ENCODE data around the gene GABRB2.

The GABRB2 gene

GRCh38 chr5:161498531-161498930 lies 48.0 kb downstream of the GABRB2 start:
- ChIA-PET CTCF (interaction anchor here (1.4 to 1.5 kb wide), 2 partner anchors 9 to 18 kb away, joined by 3 to 5 read pairs; no protein-coding TSS in a partner anchor), POLR2A (no interaction called here)
- TF ChIP-seq, protein P1, sequence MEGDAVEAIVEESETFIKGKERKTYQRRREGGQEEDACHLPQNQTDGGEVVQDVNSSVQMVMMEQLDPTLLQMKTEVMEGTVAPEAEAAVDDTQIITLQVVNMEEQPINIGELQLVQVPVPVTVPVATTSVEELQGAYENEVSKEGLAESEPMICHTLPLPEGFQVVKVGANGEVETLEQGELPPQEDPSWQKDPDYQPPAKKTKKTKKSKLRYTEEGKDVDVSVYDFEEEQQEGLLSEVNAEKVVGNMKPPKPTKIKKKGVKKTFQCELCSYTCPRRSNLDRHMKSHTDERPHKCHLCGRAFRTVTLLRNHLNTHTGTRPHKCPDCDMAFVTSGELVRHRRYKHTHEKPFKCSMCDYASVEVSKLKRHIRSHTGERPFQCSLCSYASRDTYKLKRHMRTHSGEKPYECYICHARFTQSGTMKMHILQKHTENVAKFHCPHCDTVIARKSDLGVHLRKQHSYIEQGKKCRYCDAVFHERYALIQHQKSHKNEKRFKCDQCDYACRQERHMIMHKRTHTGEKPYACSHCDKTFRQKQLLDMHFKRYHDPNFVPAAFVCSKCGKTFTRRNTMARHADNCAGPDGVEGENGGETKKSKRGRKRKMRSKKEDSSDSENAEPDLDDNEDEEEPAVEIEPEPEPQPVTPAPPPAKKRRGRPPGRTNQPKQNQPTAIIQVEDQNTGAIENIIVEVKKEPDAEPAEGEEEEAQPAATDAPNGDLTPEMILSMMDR (IDR thresholded peaks at IDR 0.05; ENCODE audit: control extremely low read depth, extremely low read depth, low read depth, missing control alignments) = no peak
- DNase-seq (ENCODE audit: extremely low spot score) = no peak

DNA sequence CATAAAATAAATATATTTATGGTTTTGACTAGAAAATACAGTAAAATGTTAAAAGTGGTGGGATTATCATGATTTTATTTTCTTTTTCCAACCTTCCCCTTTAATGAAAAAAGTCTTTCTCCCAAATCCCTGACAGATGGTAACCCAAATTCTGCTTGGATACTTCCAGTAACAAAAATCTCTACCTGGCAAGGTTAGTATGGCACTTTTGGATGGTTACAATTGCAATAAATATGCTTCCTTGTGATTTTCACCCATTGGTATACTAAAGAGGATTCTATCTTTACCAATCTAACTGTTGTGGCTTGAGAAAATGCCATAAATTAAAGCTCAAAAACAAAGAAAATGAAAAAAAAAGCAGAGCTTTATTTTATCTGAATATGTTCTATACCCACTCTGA lies 62.8 kb downstream of the GABRB2 start:
- ChIA-PET CTCF (no interaction called here), POLR2A (no interaction called here)
- TF ChIP-seq, protein P1 (IDR thresholded peaks at IDR 0.05; ENCODE audit: control extremely low read depth, extremely low read depth, low read depth, missing control alignments) = no peak
- DNase-seq (ENCODE audit: extremely low spot score) = no peak

- ChIA-PET CTCF (interaction anchor here (1.2 kb wide), 1 partner anchor 14 kb away, joined by 3 read pairs; no protein-coding TSS in a partner anchor), POLR2A (no interaction called here)
- TF ChIP-seq, protein P1 (IDR thresholded peaks at IDR 0.05; ENCODE audit: control extremely low read depth, extremely low read depth, low read depth, missing control alignments) = no peak
- DNase-seq (ENCODE audit: extremely low spot score) = peak; percentile 2
These were observed 64.6 kb downstream of the GABRB2 start for GRCh38 chr5:161481922-161482321.

GRCh38 chr5:161471211-161471950 lies 75.1 kb downstream of the GABRB2 start:
- ChIA-PET CTCF (interaction anchor here (1.7 kb wide), 1 partner anchor 16 kb away, joined by 3 read pairs; no protein-coding TSS in a partner anchor), POLR2A (no interaction called here)
- TF ChIP-seq, protein P1 (IDR thresholded peaks at IDR 0.05; ENCODE audit: control extremely low read depth, extremely low read depth, low read depth, missing control alignments) = no peak
- DNase-seq (ENCODE audit: extremely low spot score) = no peak

GRCh38 chr5:161467703-161468102 lies 78.8 kb downstream of the GABRB2 start:
- TF ChIP-seq, protein P1 (IDR thresholded peaks at IDR 0.05; ENCODE audit: control extremely low read depth, extremely low read depth, low read depth, missing control alignments) = no peak
- ChIA-PET CTCF (interaction anchor here (0.8 to 1.6 kb wide), 3 partner anchors 11 to 19 kb away, joined by 3 to 5 read pairs (median 3); no protein-coding TSS in a partner anchor), POLR2A (no interaction called here)
- no peak for DNase-seq (ENCODE audit: extremely low spot score)

DNA sequence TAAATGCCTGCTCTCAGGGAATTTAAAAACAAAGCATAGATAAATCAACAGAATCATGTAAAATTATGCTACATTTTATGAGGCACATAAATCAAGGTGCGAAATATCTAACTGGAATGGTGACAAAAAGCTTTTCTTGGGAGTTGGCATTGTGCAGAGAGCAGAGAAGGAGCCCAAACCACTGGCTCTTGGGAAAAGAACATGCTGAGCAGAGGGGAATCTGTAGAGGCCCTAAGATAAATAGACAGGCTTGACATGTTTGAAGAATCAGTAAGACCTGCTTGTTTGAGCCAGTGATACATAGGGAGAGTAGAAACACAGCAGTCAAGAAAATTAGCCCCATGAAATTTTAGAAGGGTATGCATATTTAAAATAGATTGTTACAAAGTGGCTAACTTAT lies 85.8 kb downstream of the GABRB2 start:
- ChIA-PET CTCF (no interaction called here), POLR2A (no interaction called here)
- no peak for DNase-seq (ENCODE audit: extremely low spot score)
- TF ChIP-seq, protein P1 (IDR thresholded peaks at IDR 0.05; ENCODE audit: control extremely low read depth, extremely low read depth, low read depth, missing control alignments) = no peak

Measured in GM10248 (cell line).